Testis (tissue), 3 donors: Measurements from ENCODE around the gene SIPA1L3. TPM values are rescaled to one million over a fixed set of nuclear protein-coding genes. Genes with fewer than 3 reads are reported as not detected.

Experiments
- DNase-seq: peaks from one replicate; pipeline ENCODE4 v3.0.0-alpha.2; 2019
- H3K27ac ChIP-seq, 2 donors: fragments of 200-600 bp; sonication (generic); one replicate each; pipeline ENCODE4 v1.5.1; 2019
- H3K27me3 ChIP-seq: fragments of 200-600 bp; sonication (generic); one replicate; pipeline ENCODE4 v1.5.1; 2019
- H3K36me3 ChIP-seq: fragments of 200-600 bp; sonication (generic); one replicate; pipeline ENCODE4 v1.5.1; 2017; ENCODE audit warnings: low read depth; ENCODE audit errors: missing control alignments
- H3K4me1 ChIP-seq: fragments of 200-600 bp; sonication (generic); one replicate; pipeline ENCODE4 v1.5.1; 2019
- H3K4me3 ChIP-seq, 2 donors: fragments of 200-600 bp; sonication (generic); one replicate each; pipeline ENCODE4 v1.5.1; 2017 to 2019
- H3K9me3 ChIP-seq: fragments of 200-600 bp; sonication (generic); one replicate; pipeline ENCODE4 v1.5.1; 2017
- CTCF ChIP-seq, 3 experiments: fragments of 450-650 bp in 2 of 3; fragments of 200-600 bp in 1 of 3; sonication (generic) in 1 of 3; IDR thresholded peaks; one replicate each; pipeline ENCODE4 v1.5.1; 2016 to 2019; ENCODE audit warnings: antibody characterized with exemption in 3 of 3, mild to moderate bottlenecking in 2 of 3, moderate library complexity in 1 of 3
- POLR2A ChIP-seq: fragments of 450-650 bp; IDR thresholded peaks from one replicate; pipeline ENCODE4 v1.6.1; 2017; ENCODE audit warnings: antibody characterized with exemption, mild to moderate bottlenecking, moderate library complexity
- WGBS, 2 donors: methylation state at CpG; one replicate each; pipeline ENCODE4 v1.1.5; 2018; 5-methylcytosine and 5-hydroxymethylcytosine counted together
- intact Hi-C: fragments of 100-400 bp; cut with DNase I; formaldehyde crosslinking; loops from one replicate; pipeline ENCODE4 v1.15.1; 2023; ENCODE audit warnings: low total_unique reads
- polyA plus RNA-seq: library from polyadenylated mRNA; stranded (reverse); fragments of 350-450 nt; fragmentation: Illumina TruSeq; extraction: RNeasy Lipid Tissue Mini Kit (QIAGEN cat#74804); gene quantifications from one replicate; pipeline ENCODE4 v1.2.3, GENCODE V29; 2014; ENCODE audit warnings: low read depth, low replicate concordance; ENCODE audit not compliant: insufficient read depth
- total RNA-seq, 2 donors: library from RNA; depleted of rRNA; stranded (reverse); fragments of >200 nt; gene quantifications; one replicate each; pipeline ENCODE4 v1.2.3, GENCODE V29; 2016

The SIPA1L3 gene
- total and polyA plus RNA-seq, 3 donors from 2014 or later, result 21.1 to 47.6 (median 43.7) TPM

- TF ChIP-seq POLR2A, result no peak
- no peak for TF ChIP-seq CTCF (IDR thresholded peaks at IDR 0.05)
- Histone ChIP-seq H3K4me1 (no peaks in the 10 kb centered on the region), H3K27me3 (no peaks in the 10 kb centered on the region), H3K9me3 (no peaks in the 10 kb centered on the region), H3K36me3 (no peaks in the 10 kb centered on the region), H3K4me3 (no peak overlapping the region), H3K27ac (no peak overlapping the region)
- intact Hi-C loops, result no loop called here
- DNase-seq, result no peak
- WGBS, 2 donors, result 96% methylated on average over 14 to 16 of the region's 16 CpGs
Measured at GRCh38 chr19:37975596-37976515, 68.8 kb downstream of the SIPA1L3 start.

GRCh38 chr19:37977391-37977790 is 70.4 kb downstream of the SIPA1L3 start:
- no peaks in the 10 kb centered on the region for H3K9me3 ChIP-seq
- no peak for DNase-seq
- no peaks in the 10 kb centered on the region for H3K36me3 ChIP-seq
- TF ChIP-seq CTCF (IDR thresholded peaks at IDR 0.05) (no peak), POLR2A (no peak)
- no peak overlapping the region for H3K27ac ChIP-seq
- no peaks in the 10 kb centered on the region for H3K27me3 ChIP-seq
- no peak overlapping the region for H3K4me3 ChIP-seq
- intact Hi-C loops, result no loop called here
- 82 to 90% methylated on average over 3 to 5 of the region's 5 CpGs for WGBS, 2 donors
- H3K4me1 ChIP-seq, result peaks cover 7% of the 10 kb centered on the region

GRCh38 chr19:37977992-37978391 is 71.0 kb downstream of the SIPA1L3 start:
- Histone ChIP-seq H3K4me1 (peaks cover 7% of the 10 kb centered on the region), H3K27ac (no peak overlapping the region), H3K9me3 (no peaks in the 10 kb centered on the region), H3K36me3 (no peaks in the 10 kb centered on the region), H3K27me3 (no peaks in the 10 kb centered on the region), H3K4me3 (no peak overlapping the region)
- no peak for DNase-seq
- intact Hi-C loops, result no loop called here
- TF ChIP-seq POLR2A (no peak), CTCF (IDR thresholded peaks at IDR 0.05) (no peak)
- WGBS, 2 donors, result 62 to 82% methylated on average over 7 of the region's 7 CpGs

- no peaks in the 10 kb centered on the region for H3K27me3 ChIP-seq
- 76 to 86% methylated on average over 12 to 13 of the region's 13 CpGs for WGBS, 2 donors
- H3K4me3 ChIP-seq, result no peak overlapping the region
- H3K36me3 ChIP-seq, result no peaks in the 10 kb centered on the region
- H3K9me3 ChIP-seq, result no peaks in the 10 kb centered on the region
- TF ChIP-seq POLR2A (no peak), CTCF (IDR thresholded peaks at IDR 0.05) (no peak)
- intact Hi-C loops, result no loop called here
- H3K4me1 ChIP-seq, result peaks cover 22% of the 10 kb centered on the region
- H3K27ac ChIP-seq, result no peak overlapping the region
- DNase-seq, result no peak
Measured at GRCh38 chr19:37979547-37980082, 72.6 kb downstream of the SIPA1L3 start.
